GM19438 (cell line): ENCODE measurements around the gene NFATC3.
"Not testable (repeated sequence)": the region's sequence is repeated elsewhere in the genome, so short reads cannot be mapped to it uniquely, and the experiment has no call there.

Experiments used
- ATAC-seq: cut with Tn5 transposase; IDR thresholded peaks from one replicate; pipeline ENCODE4 v1.9.1; 2021; ENCODE audit warnings: low read depth; ENCODE audit not compliant: unreplicated experiment

The NFATC3 gene

DNA sequence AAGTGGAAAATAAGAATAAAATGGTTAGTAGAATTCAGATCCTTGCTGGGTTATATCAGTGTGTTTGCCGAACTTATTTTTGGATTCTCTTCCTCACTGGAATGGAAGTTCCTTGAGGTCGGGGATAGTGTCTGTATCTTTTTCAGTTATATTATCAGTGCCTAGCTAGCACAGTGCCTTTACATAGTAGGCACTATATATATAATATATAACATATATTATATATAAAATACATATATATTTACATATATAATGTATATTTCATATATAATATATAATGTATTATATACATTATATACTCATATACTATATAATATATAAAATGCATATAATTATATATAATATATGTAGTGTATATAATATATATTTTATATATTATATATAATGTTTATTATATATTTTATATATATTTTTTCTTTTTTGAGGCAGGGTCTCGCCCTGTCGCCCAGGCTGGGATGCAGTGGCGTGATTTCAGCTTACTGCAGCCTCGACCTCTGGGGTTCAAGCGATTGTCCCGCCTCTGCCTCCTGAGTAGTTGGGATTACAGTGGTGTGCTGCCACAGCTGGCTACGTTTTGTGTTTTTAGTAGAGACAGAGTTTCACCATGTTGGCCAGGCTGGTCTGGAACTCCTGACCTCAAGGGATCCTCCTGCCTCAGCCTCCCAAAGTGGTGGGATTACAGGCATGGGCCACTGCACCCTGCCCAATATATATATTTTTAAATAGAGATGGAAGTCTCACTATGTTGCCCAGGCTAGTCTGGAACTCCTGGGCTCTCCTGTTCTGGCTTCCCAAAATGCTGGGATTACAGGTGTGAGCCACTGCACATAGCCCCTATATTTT is 3.2 kb downstream of the NFATC3 start:
- ATAC-seq, result no peak

GRCh38 chr16:68089067-68089466 is 3.9 kb downstream of the NFATC3 start:
- ATAC-seq, result no peak

DNA sequence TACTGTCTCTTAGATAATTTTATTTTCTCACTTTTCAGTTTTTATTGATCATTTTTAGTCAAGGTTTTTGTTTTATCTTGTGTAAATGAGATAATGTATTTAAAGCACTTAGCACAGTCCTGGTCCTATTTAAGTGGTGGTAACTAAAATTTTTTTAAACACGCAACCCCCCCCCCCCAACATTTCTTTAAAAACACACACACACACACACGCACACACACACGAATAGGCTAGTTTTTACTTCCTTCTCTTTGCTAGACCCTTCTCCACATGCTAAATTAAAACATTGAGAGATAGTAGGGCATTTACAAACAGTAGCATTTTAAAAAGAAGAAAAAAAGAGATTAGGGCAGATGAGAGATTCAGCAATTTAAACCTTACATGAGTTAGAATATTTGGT is 5.0 kb downstream of the NFATC3 start:
- no peak for ATAC-seq

DNA sequence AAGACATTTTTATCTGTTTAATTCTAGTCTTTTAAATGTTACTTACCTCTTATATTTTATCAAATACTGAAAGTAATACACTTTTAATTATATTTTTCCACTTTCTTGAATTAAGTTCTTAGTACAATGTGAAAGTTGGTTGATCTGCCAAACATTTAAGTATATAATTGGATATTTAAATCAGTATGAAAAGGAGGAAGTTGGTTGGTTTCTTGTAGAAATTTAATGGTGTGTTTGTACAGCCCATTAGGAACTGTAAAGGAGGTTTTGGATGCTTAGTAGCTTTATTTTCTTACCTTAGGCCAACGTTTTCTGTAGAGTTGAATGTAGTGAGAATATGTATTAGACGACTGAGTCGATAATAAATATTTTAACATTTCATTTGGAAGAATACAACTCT is 5.4 kb downstream of the NFATC3 start:
- ATAC-seq, result no peak

GRCh38 chr16:68091380-68092261 is 6.5 kb downstream of the NFATC3 start:
- ATAC-seq, result no peak

- not testable (repeated sequence) for ATAC-seq
These were observed 7.1 kb downstream of the NFATC3 start for GRCh38 chr16:68092275-68092674.

GRCh38 chr16:68093816-68094613 is 8.8 kb downstream of the NFATC3 start:
- no peak for ATAC-seq

- no peak for ATAC-seq
These were observed 9.4 kb downstream of the NFATC3 start for GRCh38 chr16:68094614-68094934.

DNA sequence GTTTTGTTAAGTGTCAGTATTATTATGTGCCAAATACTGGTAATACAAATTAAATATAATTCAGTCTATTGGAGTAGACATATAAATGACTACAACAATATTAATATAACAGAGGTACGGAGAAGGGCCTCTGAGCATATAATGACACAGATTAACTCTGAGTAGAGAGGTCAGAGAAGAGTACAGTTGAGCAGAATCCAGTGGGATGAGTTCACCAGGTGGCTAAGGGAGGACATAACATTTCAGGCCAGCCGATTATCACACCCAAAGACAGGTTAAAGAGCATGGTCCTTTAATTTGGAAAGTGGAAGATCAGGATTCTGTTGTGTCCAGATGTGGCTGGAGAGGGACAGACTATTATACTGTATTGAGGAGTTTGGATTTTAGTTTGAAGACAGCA is 11.3 kb downstream of the NFATC3 start:
- ATAC-seq, result no peak

- ATAC-seq, result no peak
These were observed 11.9 kb downstream of the NFATC3 start for GRCh38 chr16:68097088-68097487.

GRCh38 chr16:68097895-68098294 is 12.7 kb downstream of the NFATC3 start:
- ATAC-seq, result no peak

DNA sequence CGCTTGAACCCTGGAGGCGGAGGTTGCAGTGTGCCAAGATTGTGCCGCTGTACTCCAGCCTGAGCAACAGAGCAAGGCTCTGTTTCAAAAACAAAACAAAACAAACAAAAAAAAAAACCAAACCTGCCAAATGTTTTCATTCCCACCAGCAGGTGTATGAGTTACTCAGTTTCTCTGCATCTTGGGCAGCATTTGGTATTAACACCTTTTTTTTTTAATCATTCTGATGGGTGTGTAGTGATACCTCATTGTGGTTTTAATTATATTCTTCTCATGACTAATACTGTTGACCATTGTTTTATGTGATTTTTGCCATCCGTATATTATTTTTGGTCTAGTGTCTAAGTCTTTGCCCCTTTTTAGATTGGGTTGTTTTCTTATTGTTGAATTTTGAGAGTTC is 15.3 kb downstream of the NFATC3 start:
- ATAC-seq, result no peak

DNA sequence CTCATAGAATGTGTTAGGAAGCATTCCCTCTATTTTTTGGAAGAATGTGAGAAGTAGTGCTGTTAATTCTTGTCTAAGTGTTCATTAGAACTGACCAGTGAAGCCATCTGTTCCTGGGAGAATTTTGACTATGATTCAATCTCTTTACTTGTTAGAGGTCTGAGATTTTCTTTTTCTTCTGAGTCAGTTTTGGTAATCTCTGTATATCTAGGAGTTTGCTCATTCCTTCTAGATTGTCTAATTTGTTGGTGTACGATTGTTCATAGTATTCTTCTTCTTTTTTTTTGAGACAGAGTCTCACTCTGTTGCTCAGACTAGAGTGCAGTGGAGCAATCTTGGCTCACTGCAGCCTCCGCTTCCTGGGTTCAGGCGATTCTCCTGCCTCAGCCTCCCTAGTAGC is 20.4 kb downstream of the NFATC3 start:
- ATAC-seq, result no peak

- ATAC-seq, result not testable (repeated sequence)
These were observed 22.2 kb downstream of the NFATC3 start for GRCh38 chr16:68107230-68107928.

GRCh38 chr16:68109156-68109555 is 24.0 kb downstream of the NFATC3 start:
- not testable (repeated sequence) for ATAC-seq

- ATAC-seq, result not testable (repeated sequence)
These were observed 25.4 kb downstream of the NFATC3 start for GRCh38 chr16:68110611-68111010.

GRCh38 chr16:68111379-68111778 is 26.2 kb downstream of the NFATC3 start:
- no peak for ATAC-seq

- ATAC-seq, result no peak
These were observed 28.0 kb downstream of the NFATC3 start for GRCh38 chr16:68113059-68113761.

DNA sequence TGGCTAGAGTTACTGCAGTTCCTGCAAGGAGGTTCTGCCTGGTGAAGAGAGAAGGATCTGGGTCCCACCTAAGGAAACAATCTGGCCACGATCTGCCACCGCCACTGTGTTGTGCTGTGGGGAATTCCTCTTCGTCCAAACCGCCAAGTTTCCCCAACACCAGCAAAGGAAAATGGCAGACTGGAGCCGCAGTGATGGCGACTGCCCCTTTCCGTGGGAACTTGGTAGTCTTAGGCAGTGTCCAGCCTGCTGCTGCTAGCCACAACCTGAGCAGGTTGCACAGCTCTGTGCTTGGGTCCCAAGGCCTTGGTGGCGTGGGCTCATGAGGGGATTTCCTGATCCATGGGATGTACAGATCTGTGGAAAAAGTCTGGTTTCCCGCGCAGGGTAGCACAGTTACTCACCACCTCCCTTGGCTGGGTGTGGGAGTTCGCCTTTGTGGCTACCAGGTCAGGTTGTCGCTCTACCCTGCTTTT is 28.6 kb downstream of the NFATC3 start:
- no peak for ATAC-seq

- ATAC-seq, result not testable (repeated sequence)
These were observed 29.8 kb downstream of the NFATC3 start for GRCh38 chr16:68114939-68115338.
